Measurements from ENCODE around the gene BPNT1.

BPNT1 gene

GRCh38 chr1:220129479-220130210 lies 40.1 kb upstream of the BPNT1 start:
- Histone ChIP-seq H3K27ac (ENCODE audit: low read length, poor library complexity, severe bottlenecking) (no peak overlapping the region), H3K36me3 (ENCODE audit: control insufficient read depth in 1 of 2, insufficient read depth in 2 of 2, low read depth in 1 of 2, low read length in 2 of 2) (peaks cover 19 to 75% of the 10 kb centered on the region in 2 experiments), H3K9me3 (ENCODE audit: control insufficient read depth, low read length) (no peaks in the 10 kb centered on the region), H3K23ac (ENCODE audit: low read length in 2 of 2) (no peak overlapping the region), H3K4me2 (ENCODE audit: low read length, poor library complexity, severe bottlenecking) (no peak overlapping the region), H2BK12ac (ENCODE audit: low read length in 2 of 2) (no peak overlapping the region), H3K27me3 (ENCODE audit: control insufficient read depth in 1 of 2, insufficient read depth in 1 of 2, low read length in 2 of 2) (no peaks in the 10 kb centered on the region), H2BK5ac (ENCODE audit: low read depth, low read length, poor library complexity, severe bottlenecking) (no peak overlapping the region), H4K8ac (ENCODE audit: low read length) (no peak overlapping the region), H3K18ac (ENCODE audit: low read depth in 1 of 2, low read length in 2 of 2) (no peak overlapping the region), H3K79me1 (replicated peaks; ENCODE audit: low read length, poor library complexity, severe bottlenecking) (peaks cover 7% of the 10 kb centered on the region), H3K4me3 (ENCODE audit: insufficient read depth in 1 of 2, low read depth in 1 of 2, low read length in 2 of 2) (no peak overlapping the region), H3K4me1 (ENCODE audit: control insufficient read depth, insufficient read depth, low read depth, low read length) (no peaks in the 10 kb centered on the region), H2BK15ac (ENCODE audit: low read depth, poor library complexity, severe bottlenecking) (no peak overlapping the region), H3K4ac (ENCODE audit: low read depth in 1 of 2, low read length in 2 of 2) (no peak overlapping the region), H3K14ac (ENCODE audit: low read length in 2 of 2) (no peak overlapping the region), H2BK120ac (ENCODE audit: low read depth, low read length) (no peak overlapping the region), H2AK5ac (ENCODE audit: low read length, severe bottlenecking) (no peak overlapping the region), H3K9ac (ENCODE audit: low read length) (no peak overlapping the region), H2AFZ (ENCODE audit: low read depth, low read length) (no peak overlapping the region), H4K91ac (ENCODE audit: low read length) (no peak overlapping the region)
- DNase-seq = no peak

GRCh38 chr1:220127076-220127475 lies 37.5 kb upstream of the BPNT1 start:
- H2BK120ac ChIP-seq (ENCODE audit: low read depth, low read length) = no peak overlapping the region
- WGBS = 96% methylated on average over 2 of the region's 3 CpGs

GRCh38 chr1:220124542-220124941 lies 35.0 kb upstream of the BPNT1 start:
- Histone ChIP-seq H4K91ac (ENCODE audit: low read length) (no peak overlapping the region), H3K4ac (ENCODE audit: low read depth in 1 of 2, low read length in 2 of 2) (no peak overlapping the region), H3K79me1 (replicated peaks; ENCODE audit: low read length, poor library complexity, severe bottlenecking) (peaks cover 10% of the 10 kb centered on the region), H3K4me2 (ENCODE audit: low read length, poor library complexity, severe bottlenecking) (no peak overlapping the region), H2BK5ac (ENCODE audit: low read depth, low read length, poor library complexity, severe bottlenecking) (no peak overlapping the region), H2BK120ac (ENCODE audit: low read depth, low read length) (no peak overlapping the region), H3K9me3 (ENCODE audit: control insufficient read depth, low read length) (no peaks in the 10 kb centered on the region), H2AK5ac (ENCODE audit: low read length, severe bottlenecking) (no peak overlapping the region), H3K27ac (ENCODE audit: low read length, poor library complexity, severe bottlenecking) (no peak overlapping the region), H2BK12ac (ENCODE audit: low read length in 2 of 2) (no peak overlapping the region), H3K4me3 (ENCODE audit: insufficient read depth in 1 of 2, low read depth in 1 of 2, low read length in 2 of 2) (no peak overlapping the region), H3K18ac (ENCODE audit: low read depth in 1 of 2, low read length in 2 of 2) (no peak overlapping the region), H2AFZ (ENCODE audit: low read depth, low read length) (no peak overlapping the region), H2BK15ac (ENCODE audit: low read depth, poor library complexity, severe bottlenecking) (no peak overlapping the region), H3K23ac (ENCODE audit: low read length in 2 of 2) (no peak overlapping the region), H3K14ac (ENCODE audit: low read length in 2 of 2) (no peak overlapping the region), H3K9ac (ENCODE audit: low read length) (no peak overlapping the region), H3K4me1 (ENCODE audit: control insufficient read depth, insufficient read depth, low read depth, low read length) (no peaks in the 10 kb centered on the region), H3K27me3 (ENCODE audit: control insufficient read depth in 1 of 2, insufficient read depth in 1 of 2, low read length in 2 of 2) (no peaks in the 10 kb centered on the region), H3K36me3 (ENCODE audit: control insufficient read depth in 1 of 2, insufficient read depth in 2 of 2, low read depth in 1 of 2, low read length in 2 of 2) (peaks cover 3 to 49% of the 10 kb centered on the region in 2 experiments), H4K8ac (ENCODE audit: low read length) (no peak overlapping the region)
- DNase-seq = peak; percentile 23
- 64% methylated on average over 1 of the region's 1 CpG for WGBS

More at GRCh38 chr1:220127076-220127475, 37.5 kb upstream of the BPNT1 start:
- Histone ChIP-seq H3K9ac (ENCODE audit: low read length) (no peak overlapping the region), H3K4me3 (ENCODE audit: insufficient read depth in 1 of 2, low read depth in 1 of 2, low read length in 2 of 2) (no peak overlapping the region), H3K4me1 (ENCODE audit: control insufficient read depth, insufficient read depth, low read depth, low read length) (no peaks in the 10 kb centered on the region), H3K36me3 (ENCODE audit: control insufficient read depth in 1 of 2, insufficient read depth in 2 of 2, low read depth in 1 of 2, low read length in 2 of 2) (peaks cover 12 to 57% of the 10 kb centered on the region in 2 experiments), H2AK5ac (ENCODE audit: low read length, severe bottlenecking) (no peak overlapping the region), H2BK5ac (ENCODE audit: low read depth, low read length, poor library complexity, severe bottlenecking) (no peak overlapping the region), H3K79me1 (replicated peaks; ENCODE audit: low read length, poor library complexity, severe bottlenecking) (peaks cover 5% of the 10 kb centered on the region), H4K91ac (ENCODE audit: low read length) (no peak overlapping the region), H2AFZ (ENCODE audit: low read depth, low read length) (no peak overlapping the region), H4K8ac (ENCODE audit: low read length) (no peak overlapping the region), H3K4ac (ENCODE audit: low read depth in 1 of 2, low read length in 2 of 2) (no peak overlapping the region), H3K14ac (ENCODE audit: low read length in 2 of 2) (no peak overlapping the region), H3K9me3 (ENCODE audit: control insufficient read depth, low read length) (no peaks in the 10 kb centered on the region), H3K4me2 (ENCODE audit: low read length, poor library complexity, severe bottlenecking) (no peak overlapping the region), H3K27me3 (ENCODE audit: control insufficient read depth in 1 of 2, insufficient read depth in 1 of 2, low read length in 2 of 2) (no peaks in the 10 kb centered on the region), H3K18ac (ENCODE audit: low read depth in 1 of 2, low read length in 2 of 2) (no peak overlapping the region), H3K23ac (ENCODE audit: low read length in 2 of 2) (no peak overlapping the region), H2BK15ac (ENCODE audit: low read depth, poor library complexity, severe bottlenecking) (no peak overlapping the region), H3K27ac (ENCODE audit: low read length, poor library complexity, severe bottlenecking) (no peak overlapping the region), H2BK12ac (ENCODE audit: low read length in 2 of 2) (no peak overlapping the region)
- no peak for DNase-seq

GRCh38 chr1:220123889-220124288 lies 34.3 kb upstream of the BPNT1 start:
- Histone ChIP-seq H2AK5ac (ENCODE audit: low read length, severe bottlenecking) (no peak overlapping the region), H3K4me1 (ENCODE audit: control insufficient read depth, insufficient read depth, low read depth, low read length) (no peaks in the 10 kb centered on the region), H2AFZ (ENCODE audit: low read depth, low read length) (no peak overlapping the region), H3K79me1 (replicated peaks; ENCODE audit: low read length, poor library complexity, severe bottlenecking) (peaks cover 10% of the 10 kb centered on the region), H3K4me3 (ENCODE audit: insufficient read depth in 1 of 2, low read depth in 1 of 2, low read length in 2 of 2) (no peak overlapping the region), H3K18ac (ENCODE audit: low read depth in 1 of 2, low read length in 2 of 2) (no peak overlapping the region), H4K91ac (ENCODE audit: low read length) (no peak overlapping the region), H3K4me2 (ENCODE audit: low read length, poor library complexity, severe bottlenecking) (no peak overlapping the region), H3K9me3 (ENCODE audit: control insufficient read depth, low read length) (no peaks in the 10 kb centered on the region), H3K36me3 (ENCODE audit: control insufficient read depth in 1 of 2, insufficient read depth in 2 of 2, low read depth in 1 of 2, low read length in 2 of 2) (peaks cover 3 to 47% of the 10 kb centered on the region in 2 experiments), H3K23ac (ENCODE audit: low read length in 2 of 2) (no peak overlapping the region), H3K27ac (ENCODE audit: low read length, poor library complexity, severe bottlenecking) (no peak overlapping the region), H3K9ac (ENCODE audit: low read length) (no peak overlapping the region), H2BK12ac (ENCODE audit: low read length in 2 of 2) (no peak overlapping the region), H2BK5ac (ENCODE audit: low read depth, low read length, poor library complexity, severe bottlenecking) (no peak overlapping the region), H3K4ac (ENCODE audit: low read depth in 1 of 2, low read length in 2 of 2) (no peak overlapping the region), H3K14ac (ENCODE audit: low read length in 2 of 2) (no peak overlapping the region), H3K27me3 (ENCODE audit: control insufficient read depth in 1 of 2, insufficient read depth in 1 of 2, low read length in 2 of 2) (no peaks in the 10 kb centered on the region), H2BK120ac (ENCODE audit: low read depth, low read length) (no peak overlapping the region), H4K8ac (ENCODE audit: low read length) (no peak overlapping the region), H2BK15ac (ENCODE audit: low read depth, poor library complexity, severe bottlenecking) (no peak overlapping the region)
- DNase-seq = peak; percentile 6
